Measurements from ENCODE around the gene CSRP1.

CSRP1 gene

DNA sequence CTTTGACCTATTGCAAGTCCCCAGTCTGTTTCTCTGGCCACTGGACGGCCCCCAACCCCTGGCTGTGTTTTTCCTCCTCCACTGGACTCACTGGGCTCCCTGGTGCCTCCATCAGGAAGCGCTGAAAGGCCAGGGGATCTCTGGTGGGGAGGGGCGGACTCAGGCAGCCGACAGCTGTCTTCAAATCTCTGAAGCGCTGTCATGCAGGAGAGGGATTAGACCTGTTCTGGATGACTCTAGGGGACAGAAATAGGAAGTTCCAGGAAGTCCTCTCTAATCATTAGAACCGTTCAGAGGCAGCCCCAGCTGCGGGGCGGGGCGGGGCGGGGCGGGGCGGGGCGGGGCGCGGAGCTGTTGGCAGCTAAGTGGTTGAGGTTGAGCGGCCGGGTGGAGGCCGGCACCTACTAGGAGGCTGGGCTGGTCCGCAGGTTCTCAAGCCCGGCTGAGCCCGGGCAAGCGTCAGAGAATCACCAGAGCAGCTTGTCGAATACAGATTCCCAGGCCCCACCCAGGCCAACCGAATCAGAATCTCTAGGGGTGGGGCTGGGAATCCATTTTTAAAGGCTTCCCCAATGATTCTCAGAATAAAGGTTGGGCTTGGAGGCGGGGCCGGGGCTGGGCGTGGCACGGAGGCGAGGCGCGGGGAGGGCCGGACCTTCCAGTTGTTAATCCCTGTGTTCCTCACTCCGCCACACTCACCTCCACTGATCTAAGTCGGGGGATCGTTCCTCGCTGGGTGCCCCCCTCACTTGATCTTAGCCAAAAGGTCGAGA is 26.5 kb downstream of the CSRP1 start:
- TF ChIP-seq, protein P1, sequence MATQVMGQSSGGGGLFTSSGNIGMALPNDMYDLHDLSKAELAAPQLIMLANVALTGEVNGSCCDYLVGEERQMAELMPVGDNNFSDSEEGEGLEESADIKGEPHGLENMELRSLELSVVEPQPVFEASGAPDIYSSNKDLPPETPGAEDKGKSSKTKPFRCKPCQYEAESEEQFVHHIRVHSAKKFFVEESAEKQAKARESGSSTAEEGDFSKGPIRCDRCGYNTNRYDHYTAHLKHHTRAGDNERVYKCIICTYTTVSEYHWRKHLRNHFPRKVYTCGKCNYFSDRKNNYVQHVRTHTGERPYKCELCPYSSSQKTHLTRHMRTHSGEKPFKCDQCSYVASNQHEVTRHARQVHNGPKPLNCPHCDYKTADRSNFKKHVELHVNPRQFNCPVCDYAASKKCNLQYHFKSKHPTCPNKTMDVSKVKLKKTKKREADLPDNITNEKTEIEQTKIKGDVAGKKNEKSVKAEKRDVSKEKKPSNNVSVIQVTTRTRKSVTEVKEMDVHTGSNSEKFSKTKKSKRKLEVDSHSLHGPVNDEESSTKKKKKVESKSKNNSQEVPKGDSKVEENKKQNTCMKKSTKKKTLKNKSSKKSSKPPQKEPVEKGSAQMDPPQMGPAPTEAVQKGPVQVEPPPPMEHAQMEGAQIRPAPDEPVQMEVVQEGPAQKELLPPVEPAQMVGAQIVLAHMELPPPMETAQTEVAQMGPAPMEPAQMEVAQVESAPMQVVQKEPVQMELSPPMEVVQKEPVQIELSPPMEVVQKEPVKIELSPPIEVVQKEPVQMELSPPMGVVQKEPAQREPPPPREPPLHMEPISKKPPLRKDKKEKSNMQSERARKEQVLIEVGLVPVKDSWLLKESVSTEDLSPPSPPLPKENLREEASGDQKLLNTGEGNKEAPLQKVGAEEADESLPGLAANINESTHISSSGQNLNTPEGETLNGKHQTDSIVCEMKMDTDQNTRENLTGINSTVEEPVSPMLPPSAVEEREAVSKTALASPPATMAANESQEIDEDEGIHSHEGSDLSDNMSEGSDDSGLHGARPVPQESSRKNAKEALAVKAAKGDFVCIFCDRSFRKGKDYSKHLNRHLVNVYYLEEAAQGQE (IDR thresholded peaks at IDR 0.05; ENCODE audit: insufficient read depth in 1 of 2, low read depth in 2 of 2, low read length in 2 of 2): no peak
- TF ChIP-seq TAF1 (IDR thresholded peaks at IDR 0.05; ENCODE audit: borderline replicate concordance, insufficient read depth, low read length): no peak
- no peak for TF ChIP-seq SIN3A (IDR thresholded peaks at IDR 0.05; ENCODE audit: borderline replicate concordance, insufficient read depth, low read length)
- TF ChIP-seq FOXP2 (optimal IDR thresholded peaks at IDR 0.05; ENCODE audit: borderline replicate concordance, extremely low read depth, extremely low read length, insufficient read depth): no peak
- no peak for TF ChIP-seq POLR2AphosphoS5 (IDR thresholded peaks at IDR 0.05; ENCODE audit: low read depth, low read length)

DNA sequence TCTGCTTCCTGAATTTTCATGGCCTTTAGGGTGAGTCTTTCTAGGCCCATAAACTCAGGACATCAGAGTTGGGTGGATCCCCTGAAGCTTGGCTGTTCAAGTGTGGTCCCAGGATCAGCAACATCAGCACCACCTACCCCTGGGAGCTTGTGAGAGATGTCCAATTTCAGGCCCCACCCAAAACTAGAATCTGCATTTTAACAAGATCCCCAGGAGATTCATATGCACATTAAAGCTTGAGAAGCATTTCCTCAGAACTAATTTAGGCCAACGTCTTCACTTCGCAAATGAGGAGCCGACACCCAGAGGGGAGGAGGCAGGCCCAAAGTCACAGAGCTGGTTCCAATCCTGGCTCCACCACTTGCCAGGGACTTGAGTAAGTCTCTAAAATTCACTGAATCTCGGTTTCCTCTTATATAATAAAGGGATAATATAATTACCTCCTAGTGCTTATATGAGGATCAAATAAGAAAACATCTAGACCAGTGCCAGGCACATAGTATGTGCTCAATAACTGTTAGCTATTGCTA is 27.7 kb downstream of the CSRP1 start:
- TF ChIP-seq, protein P1 (IDR thresholded peaks at IDR 0.05; ENCODE audit: insufficient read depth in 1 of 2, low read depth in 2 of 2, low read length in 2 of 2): no peak
- TF ChIP-seq TAF1 (IDR thresholded peaks at IDR 0.05; ENCODE audit: borderline replicate concordance, insufficient read depth, low read length): no peak
- no peak for TF ChIP-seq POLR2AphosphoS5 (IDR thresholded peaks at IDR 0.05; ENCODE audit: low read depth, low read length)
- TF ChIP-seq FOXP2 (optimal IDR thresholded peaks at IDR 0.05; ENCODE audit: borderline replicate concordance, extremely low read depth, extremely low read length, insufficient read depth): no peak
- TF ChIP-seq SIN3A (IDR thresholded peaks at IDR 0.05; ENCODE audit: borderline replicate concordance, insufficient read depth, low read length): no peak

DNA sequence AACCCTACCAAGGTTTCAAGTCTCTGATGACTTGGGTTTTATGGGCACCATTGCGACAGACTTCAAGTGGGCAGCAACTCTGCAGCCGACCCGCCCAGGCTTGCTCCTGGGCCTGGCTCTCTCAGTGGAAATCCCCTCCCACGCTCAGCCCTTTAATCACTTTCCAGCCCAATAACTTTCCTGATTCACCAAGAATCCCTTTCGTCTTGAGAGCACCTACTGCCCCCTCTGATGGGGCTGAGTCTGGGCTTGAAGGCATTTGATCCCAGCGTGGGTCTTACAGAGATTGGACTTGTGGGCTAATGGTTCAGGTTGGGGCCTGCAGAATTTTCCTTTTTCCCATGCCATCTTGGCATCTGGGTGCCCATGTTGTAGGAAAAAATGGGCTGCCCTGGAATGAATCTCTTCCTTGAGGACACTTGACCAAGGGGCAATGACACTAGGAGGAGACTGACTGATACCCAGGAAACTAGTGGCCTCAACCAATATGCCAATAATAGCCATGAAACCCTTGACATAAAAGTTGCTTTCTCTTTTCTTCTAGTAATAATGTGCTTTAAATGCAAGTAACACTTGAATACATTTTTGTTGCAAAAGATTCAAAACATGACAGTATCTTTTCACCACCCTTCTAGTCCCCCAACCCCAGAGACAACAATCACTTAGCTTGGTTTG is 30.1 kb downstream of the CSRP1 start:
- TF ChIP-seq, protein P1 (IDR thresholded peaks at IDR 0.05; ENCODE audit: insufficient read depth in 1 of 2, low read depth in 2 of 2, low read length in 2 of 2): no peak
- no peak for TF ChIP-seq SIN3A (IDR thresholded peaks at IDR 0.05; ENCODE audit: borderline replicate concordance, insufficient read depth, low read length)
- no peak for TF ChIP-seq POLR2AphosphoS5 (IDR thresholded peaks at IDR 0.05; ENCODE audit: low read depth, low read length)
- TF ChIP-seq TAF1 (IDR thresholded peaks at IDR 0.05; ENCODE audit: borderline replicate concordance, insufficient read depth, low read length): no peak
- no peak for TF ChIP-seq FOXP2 (optimal IDR thresholded peaks at IDR 0.05; ENCODE audit: borderline replicate concordance, extremely low read depth, extremely low read length, insufficient read depth)

DNA sequence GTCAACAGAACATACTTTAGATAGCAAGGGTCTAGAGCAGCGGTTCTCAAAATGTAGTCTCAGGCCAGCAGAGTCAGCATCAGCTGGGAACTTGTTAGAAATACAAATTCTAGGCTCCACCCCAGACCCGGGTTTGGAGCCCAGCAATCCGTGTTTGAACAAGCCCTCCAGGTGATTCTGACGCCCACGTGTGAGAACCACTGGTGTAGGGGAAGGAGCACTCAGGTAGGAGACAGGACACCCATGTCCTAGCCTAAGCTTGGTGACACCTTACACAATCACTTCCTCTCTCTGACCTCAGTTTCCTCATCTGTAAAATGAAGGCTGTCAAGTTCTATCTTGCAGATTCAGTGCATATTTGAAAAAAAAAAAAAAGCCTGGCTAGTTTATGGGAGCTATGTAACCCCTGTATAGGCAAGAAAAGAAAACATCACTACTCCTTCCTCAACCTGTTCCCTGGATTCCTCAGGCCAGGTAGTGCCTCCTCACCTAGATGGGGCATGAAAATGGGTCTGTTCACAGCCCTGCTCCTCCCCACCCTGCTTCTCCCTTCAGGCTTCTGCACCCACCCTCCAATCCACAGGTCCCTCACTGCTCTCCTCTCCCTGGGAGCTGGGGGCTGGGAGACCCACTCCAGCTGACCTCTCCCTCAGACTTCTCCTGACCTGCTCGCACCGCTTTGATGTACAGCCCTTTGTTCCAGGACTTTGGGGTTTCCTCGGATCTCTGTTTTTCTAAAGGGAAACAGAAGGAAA is 30.8 kb downstream of the CSRP1 start:
- TF ChIP-seq POLR2AphosphoS5 (IDR thresholded peaks at IDR 0.05; ENCODE audit: low read depth, low read length) (no peak), TAF1 (IDR thresholded peaks at IDR 0.05; ENCODE audit: borderline replicate concordance, insufficient read depth, low read length) (no peak), FOXP2 (optimal IDR thresholded peaks at IDR 0.05; ENCODE audit: borderline replicate concordance, extremely low read depth, extremely low read length, insufficient read depth) (no peak), SIN3A (IDR thresholded peaks at IDR 0.05; ENCODE audit: borderline replicate concordance, insufficient read depth, low read length) (no peak)
- TF ChIP-seq, protein P1 (IDR thresholded peaks at IDR 0.05; ENCODE audit: insufficient read depth in 1 of 2, low read depth in 2 of 2, low read length in 2 of 2): no peak
